CD4-positive, alpha-beta memory T cell (primary cell): Measurements from ENCODE around the gene NSUN3. TPM values are rescaled to one million over a fixed set of nuclear protein-coding genes. Genes with fewer than 3 reads are reported as not detected.

Experiments
- CTCF ChIA-PET: fragments of 350-600 bp; sonication (Branson Sonifier 250); formaldehyde crosslinking; loops from one replicate; lab custom pipeline; 2021; ENCODE audit warnings: inconsistent platforms; ENCODE audit not compliant: partially characterized antibody; lab: Charles Lee
- POLR2A ChIA-PET: fragments of 350-600 bp; sonication (Branson Sonifier 250); formaldehyde crosslinking; loops from one replicate; lab custom pipeline; 2021; ENCODE audit not compliant: partially characterized antibody; lab: Charles Lee
- DNase-seq, 5 donors: peaks; one replicate each; pipeline versions ENCODE4 v3.0.0 to v3.0.0-alpha.2; 2020 to 2022; ENCODE audit warnings: mixed read lengths in 1 of 5
- H3K27ac ChIP-seq: one replicate; pipeline ENCODE4 v1.7.0; 2013; ENCODE audit warnings: low read depth, low read length
- H3K27me3 ChIP-seq: 2 replicates; pipeline ENCODE4 v1.7.0; 2013; ENCODE audit warnings: mild to moderate bottlenecking, low read length, moderate library complexity; ENCODE audit not compliant: insufficient read depth
- H3K36me3 ChIP-seq: 2 replicates; pipeline ENCODE4 v1.7.0; 2013; ENCODE audit warnings: mild to moderate bottlenecking, low read length, moderate library complexity; ENCODE audit not compliant: insufficient read depth
- H3K4me1 ChIP-seq: 2 replicates; pipeline ENCODE4 v1.7.0; 2013; ENCODE audit warnings: mild to moderate bottlenecking, low read length, moderate library complexity; ENCODE audit not compliant: insufficient read depth
- H3K4me3 ChIP-seq, 2 donors: one replicate each; pipeline ENCODE4 v1.7.0; 2013; ENCODE audit warnings: low read length in 2 of 2, mild to moderate bottlenecking in 1 of 2
- H3K9me3 ChIP-seq, 2 donors: one replicate each; pipeline ENCODE4 v1.7.0; 2013; ENCODE audit warnings: low read length in 2 of 2, control low read depth in 1 of 2; ENCODE audit not compliant: control insufficient read depth in 1 of 2
- H3K27ac Mint-ChIP-seq, 7 donors: one replicate each; pipeline ENCODE4 v1.8.0; 2020 to 2021; ENCODE audit warnings: mixed read lengths in 7 of 7, mild to moderate bottlenecking in 6 of 7, inconsistent platforms in 3 of 7, moderate library complexity in 3 of 7
- H3K27me3 Mint-ChIP-seq, 2 donors: one replicate each; pipeline ENCODE4 v1.8.0; 2020 to 2021; ENCODE audit warnings: mixed read lengths in 2 of 2
- H3K36me3 Mint-ChIP-seq, 2 donors: one replicate each; pipeline ENCODE4 v1.8.0; 2020 to 2021; ENCODE audit warnings: mixed read lengths in 2 of 2, inconsistent platforms in 1 of 2, mild to moderate bottlenecking in 1 of 2
- H3K4me1 Mint-ChIP-seq, 4 donors: one replicate each; pipeline ENCODE4 v1.8.0; 2020 to 2021; ENCODE audit warnings: mixed read lengths in 4 of 4, mild to moderate bottlenecking in 1 of 4
- H3K4me3 Mint-ChIP-seq, 8 donors: one replicate each; pipeline ENCODE4 v1.8.0; 2020 to 2021; ENCODE audit warnings: mixed read lengths in 8 of 8, mild to moderate bottlenecking in 7 of 8, moderate library complexity in 6 of 8, inconsistent platforms in 3 of 8
- H3K9me3 Mint-ChIP-seq, 8 donors: one replicate each; pipeline ENCODE4 v1.8.0; 2020 to 2021; ENCODE audit warnings: mixed read lengths in 8 of 8, mild to moderate bottlenecking in 5 of 8, inconsistent platforms in 3 of 8, moderate library complexity in 1 of 8
- intact Hi-C: fragments of 100-400 bp; cut with micrococcal nuclease; formaldehyde crosslinking; loops from one replicate; pipeline ENCODE4 v1.15.1; 2023
- polyA plus RNA-seq, 2 donors: library from polyadenylated mRNA; unstranded; fragments of 300-500 nt; fragmentation: Illumina TruSeq; gene quantifications; one replicate each; pipeline ENCODE4 v1.2.3, GENCODE V29; 2021
- total RNA-seq, 2 experiments: library from RNA; stranded (reverse); gene quantifications; one replicate each; pipeline ENCODE4 v1.2.3, GENCODE V29; 2021

NSUN3 gene
- total and polyA plus RNA-seq, 4 experiments from 2014 or later = 10.0 to 23.1 (median 16.2) TPM

DNA sequence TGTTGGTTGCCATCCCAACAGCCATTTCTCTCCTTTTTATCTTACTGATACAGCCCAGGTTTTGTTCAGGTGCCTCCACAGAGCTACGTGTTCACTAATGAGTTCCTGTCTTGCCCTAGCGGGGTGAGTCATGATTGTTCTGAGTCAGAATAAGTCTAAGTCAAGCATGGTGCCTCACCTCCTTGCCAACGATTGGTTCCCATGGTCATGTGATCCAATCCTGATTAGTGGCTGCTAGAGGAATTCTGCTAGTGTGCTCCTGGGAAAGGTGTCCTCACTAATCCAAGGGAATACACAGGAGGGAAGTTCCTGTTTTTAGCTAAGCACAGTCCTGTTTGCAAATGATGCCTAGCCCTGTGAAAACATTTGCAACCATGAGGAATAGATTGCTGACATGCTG, 99.8 kb downstream of the NSUN3 start:
- H3K4me1 ChIP-seq = no peaks in the 10 kb centered on the region
- no peaks in the 10 kb centered on the region for H3K36me3 ChIP-seq
- DNase-seq = no peak
- H3K4me3 ChIP-seq = no peak overlapping the region
- H3K27me3 ChIP-seq = no peaks in the 10 kb centered on the region
- no peak overlapping the region for H3K27ac ChIP-seq
- Mint-ChIP-seq H3K9me3 (no peaks in the 10 kb centered on the region), H3K36me3 (no peaks in the 10 kb centered on the region), H3K4me1 (no peaks in the 10 kb centered on the region), H3K27me3 (peaks cover 1 to 4% of the 10 kb centered on the region in 2 donors), H3K27ac (no peak overlapping the region), H3K4me3 (no peak overlapping the region)
- H3K9me3 ChIP-seq = no peaks in the 10 kb centered on the region
- ChIA-PET POLR2A (no interaction called here), CTCF (no interaction called here)
- intact Hi-C loops = no loop called here

DNA sequence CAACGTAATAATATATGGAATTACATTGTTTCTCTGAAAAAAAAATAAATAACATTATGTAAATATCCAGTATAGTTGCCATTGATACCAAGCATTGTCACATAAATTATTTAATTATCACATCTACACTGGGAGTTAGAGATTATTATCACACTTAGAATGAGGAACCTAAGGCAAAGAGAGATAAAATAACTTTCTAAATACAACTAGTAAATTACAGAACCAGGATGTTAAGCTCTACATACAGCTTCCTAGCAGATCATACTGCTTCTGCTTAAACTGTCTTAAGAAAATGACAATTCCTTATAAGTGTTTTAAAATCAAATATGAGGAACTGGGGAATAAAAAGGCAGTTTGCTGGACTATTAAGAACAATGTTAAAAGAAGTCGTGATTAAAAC, 104.5 kb downstream of the NSUN3 start:
- no peaks in the 10 kb centered on the region for H3K9me3 ChIP-seq
- H3K36me3 ChIP-seq = no peaks in the 10 kb centered on the region
- no peaks in the 10 kb centered on the region for H3K9me3 Mint-ChIP-seq
- H3K27ac Mint-ChIP-seq = no peak overlapping the region
- no peak for DNase-seq
- H3K27me3 Mint-ChIP-seq = peaks cover 0 to 3% of the 10 kb centered on the region in 2 donors
- H3K4me3 Mint-ChIP-seq = no peak overlapping the region
- H3K4me1 Mint-ChIP-seq = no peaks in the 10 kb centered on the region
- H3K4me3 ChIP-seq = no peak overlapping the region
- ChIA-PET POLR2A (no interaction called here), CTCF (no interaction called here)
- no peaks in the 10 kb centered on the region for H3K27me3 ChIP-seq
- intact Hi-C loops = no loop called here
- no peaks in the 10 kb centered on the region for H3K36me3 Mint-ChIP-seq
- no peak overlapping the region for H3K27ac ChIP-seq
- no peaks in the 10 kb centered on the region for H3K4me1 ChIP-seq

DNA sequence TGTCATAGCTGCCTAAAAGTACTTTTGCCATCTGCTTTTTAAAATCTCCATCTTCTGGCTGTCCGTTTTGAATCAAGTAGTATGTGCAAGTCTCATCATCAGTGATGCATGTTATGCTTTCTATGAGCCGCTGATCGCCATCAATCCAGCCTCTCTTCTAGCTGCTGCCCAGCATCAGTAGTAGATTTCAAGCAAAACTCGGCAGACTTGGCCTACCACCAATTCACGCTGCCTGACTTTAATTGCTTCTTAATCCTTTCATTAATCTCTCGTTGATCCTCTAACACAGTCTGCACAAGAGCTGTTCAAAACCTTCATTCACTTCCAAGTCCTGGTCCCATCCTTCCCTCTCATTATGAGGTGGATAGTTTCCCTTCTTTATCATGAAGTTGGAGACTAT, 104.9 kb downstream of the NSUN3 start:
- Mint-ChIP-seq H3K27me3 (peaks cover 2 to 3% of the 10 kb centered on the region in 2 donors), H3K27ac (no peak overlapping the region), H3K36me3 (no peaks in the 10 kb centered on the region), H3K4me1 (no peaks in the 10 kb centered on the region), H3K9me3 (no peaks in the 10 kb centered on the region), H3K4me3 (no peak overlapping the region)
- H3K9me3 ChIP-seq = no peaks in the 10 kb centered on the region
- no peak for DNase-seq
- ChIA-PET CTCF (no interaction called here), POLR2A (no interaction called here)
- H3K4me1 ChIP-seq = no peaks in the 10 kb centered on the region
- no peak overlapping the region for H3K4me3 ChIP-seq
- no peak overlapping the region for H3K27ac ChIP-seq
- no peaks in the 10 kb centered on the region for H3K27me3 ChIP-seq
- no peaks in the 10 kb centered on the region for H3K36me3 ChIP-seq
- intact Hi-C loops = no loop called here

DNA sequence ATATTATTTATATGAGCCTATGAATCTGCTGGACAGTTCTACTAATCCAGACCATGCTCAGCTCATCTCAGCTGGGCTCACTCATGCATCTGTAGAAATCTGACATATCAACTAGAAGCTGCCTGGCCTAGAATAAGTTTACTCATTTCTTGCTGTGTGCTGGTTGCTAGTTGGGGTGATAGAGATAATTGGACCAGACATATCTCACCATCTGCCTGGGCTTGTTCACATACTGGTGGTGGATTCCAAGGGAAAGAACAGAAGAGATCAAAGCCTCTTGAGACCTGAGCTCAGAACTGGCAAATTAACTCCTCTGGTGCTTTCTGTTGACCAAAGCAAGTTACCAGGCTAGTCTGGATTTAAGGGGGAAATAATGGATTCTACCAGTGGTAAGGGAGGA, 109.1 kb downstream of the NSUN3 start:
- intact Hi-C loops = no loop called here
- H3K4me1 ChIP-seq = no peaks in the 10 kb centered on the region
- H3K27me3 ChIP-seq = no peaks in the 10 kb centered on the region
- Mint-ChIP-seq H3K27me3 (peaks cover 3 to 4% of the 10 kb centered on the region in 2 donors), H3K4me3 (no peak overlapping the region), H3K9me3 (peaks cover 0 to 2% (median 0%) of the 10 kb centered on the region in 8 donors), H3K36me3 (no peaks in the 10 kb centered on the region), H3K27ac (no peak overlapping the region), H3K4me1 (no peaks in the 10 kb centered on the region)
- H3K27ac ChIP-seq = no peak overlapping the region
- ChIA-PET CTCF (no interaction called here), POLR2A (no interaction called here)
- no peaks in the 10 kb centered on the region for H3K9me3 ChIP-seq
- DNase-seq = no peak
- no peak overlapping the region for H3K4me3 ChIP-seq
- no peaks in the 10 kb centered on the region for H3K36me3 ChIP-seq

DNA sequence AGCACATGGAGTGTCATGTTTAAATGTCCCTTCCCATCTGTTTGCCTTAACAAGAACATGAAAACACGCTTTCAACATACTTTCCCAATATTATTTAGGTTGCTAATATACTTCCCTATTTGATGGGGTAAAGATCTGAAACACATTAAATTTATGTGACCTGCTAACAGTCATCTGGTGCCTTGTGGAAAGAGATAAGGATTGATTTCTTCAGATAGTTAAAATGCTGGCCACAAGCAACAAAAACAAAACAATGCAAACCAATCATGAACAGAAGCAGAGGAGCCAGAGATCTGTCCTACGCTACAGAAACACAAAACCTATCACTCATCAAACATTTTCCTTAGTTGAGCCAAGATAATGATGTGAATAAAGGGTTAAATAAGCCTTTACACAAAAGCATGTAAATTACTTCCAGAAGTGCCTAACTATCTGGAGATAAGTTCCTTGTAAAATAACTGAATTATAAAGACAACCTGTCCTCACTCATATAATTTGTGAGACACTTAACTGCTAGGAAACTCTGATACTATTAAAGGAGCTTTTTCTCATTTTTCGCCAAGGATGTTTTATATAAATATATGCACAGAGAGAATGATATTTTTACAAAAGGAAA, 109.9 kb downstream of the NSUN3 start:
- intact Hi-C loops = no loop called here
- POLR2A ChIA-PET = no interaction called here

DNA sequence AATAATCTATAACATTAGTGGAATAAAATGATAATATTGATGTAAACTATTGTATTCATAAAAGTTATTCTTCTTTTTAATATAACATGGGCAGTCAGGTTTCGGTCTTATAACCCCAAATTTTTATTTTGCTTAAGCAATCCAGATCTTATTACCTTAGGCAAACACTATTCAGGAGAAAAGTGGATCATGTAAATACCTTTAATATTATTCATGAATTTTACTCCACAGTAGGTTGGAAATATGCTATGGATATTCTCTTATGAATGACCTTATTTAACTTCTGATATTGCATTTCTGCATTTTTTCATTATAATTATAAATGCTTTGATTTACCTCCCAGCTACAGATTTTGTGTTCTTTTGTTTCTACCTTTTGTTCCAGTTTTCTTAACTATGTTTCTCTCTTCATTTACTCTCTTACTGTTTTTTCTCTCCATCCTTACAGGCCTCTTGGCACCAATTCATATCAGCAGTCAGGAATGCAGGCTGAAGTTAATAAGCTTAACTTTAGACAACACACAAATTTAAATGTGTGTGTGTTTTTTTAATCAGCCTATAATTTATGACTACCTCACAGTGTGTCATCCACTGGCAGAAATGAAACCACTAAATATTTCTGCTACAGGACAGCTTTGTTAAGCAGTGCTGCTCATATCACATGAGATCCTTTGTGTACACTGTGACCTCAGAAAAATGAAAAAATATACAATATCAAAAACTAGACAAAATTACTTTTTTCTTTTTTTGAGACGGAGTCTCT, 111.0 kb downstream of the NSUN3 start:
- Histone ChIP-seq H3K4me3 (no peak overlapping the region), H3K27me3 (no peaks in the 10 kb centered on the region), H3K9me3 (no peaks in the 10 kb centered on the region), H3K36me3 (no peaks in the 10 kb centered on the region), H3K27ac (no peak overlapping the region), H3K4me1 (no peaks in the 10 kb centered on the region)
- no peak overlapping the region for H3K4me3 Mint-ChIP-seq
- peaks cover 0 to 2% (median 0%) of the 10 kb centered on the region in 8 donors for H3K9me3 Mint-ChIP-seq
- no peaks in the 10 kb centered on the region for H3K36me3 Mint-ChIP-seq
- intact Hi-C loops = no loop called here
- no peak for DNase-seq
- POLR2A ChIA-PET = no interaction called here
- CTCF ChIA-PET = no interaction called here
- H3K27me3 Mint-ChIP-seq = peaks cover 3 to 4% of the 10 kb centered on the region in 2 donors
- no peaks in the 10 kb centered on the region for H3K4me1 Mint-ChIP-seq
- H3K27ac Mint-ChIP-seq = no peak overlapping the region

More for the DNA sequence above, 109.9 kb downstream of the NSUN3 start:
- H3K9me3 ChIP-seq = no peaks in the 10 kb centered on the region
- CTCF ChIA-PET = no interaction called here
- H3K4me3 Mint-ChIP-seq = no peak overlapping the region
- peaks cover 3 to 4% of the 10 kb centered on the region in 2 donors for H3K27me3 Mint-ChIP-seq
- no peak overlapping the region for H3K27ac ChIP-seq
- no peak for DNase-seq
- no peak overlapping the region for H3K4me3 ChIP-seq
- H3K27me3 ChIP-seq = no peaks in the 10 kb centered on the region
- H3K9me3 Mint-ChIP-seq = peaks cover 0 to 2% (median 0%) of the 10 kb centered on the region in 8 donors
- H3K27ac Mint-ChIP-seq = no peak overlapping the region
- H3K36me3 ChIP-seq = no peaks in the 10 kb centered on the region
- no peaks in the 10 kb centered on the region for H3K36me3 Mint-ChIP-seq
- H3K4me1 ChIP-seq = no peaks in the 10 kb centered on the region
- H3K4me1 Mint-ChIP-seq = no peaks in the 10 kb centered on the region

DNA sequence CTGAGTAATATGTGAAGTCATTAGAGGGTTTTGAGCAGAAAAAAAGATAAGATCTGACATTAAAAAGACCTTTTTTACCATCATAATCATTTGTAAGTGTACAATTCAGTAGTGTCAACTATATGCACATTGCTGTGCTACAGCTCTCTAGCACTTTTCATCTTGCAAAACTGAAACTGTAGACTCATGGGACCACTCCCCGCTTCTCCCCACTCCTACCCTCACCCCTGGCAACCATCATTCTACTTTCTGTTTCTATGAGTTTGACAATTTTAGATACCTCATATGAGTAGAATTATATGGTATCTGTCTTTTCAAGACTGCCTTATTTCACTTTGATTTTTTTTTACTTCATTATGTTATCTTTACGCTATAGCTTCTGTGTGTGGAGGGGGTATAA, 112.8 kb downstream of the NSUN3 start:
- Histone ChIP-seq H3K9me3 (no peaks in the 10 kb centered on the region), H3K27ac (no peak overlapping the region), H3K4me3 (no peak overlapping the region), H3K4me1 (no peaks in the 10 kb centered on the region), H3K36me3 (no peaks in the 10 kb centered on the region), H3K27me3 (no peaks in the 10 kb centered on the region)
- peaks cover 3 to 4% of the 10 kb centered on the region in 2 donors for H3K27me3 Mint-ChIP-seq
- no peak overlapping the region for H3K27ac Mint-ChIP-seq
- intact Hi-C loops = no loop called here
- no peaks in the 10 kb centered on the region for H3K36me3 Mint-ChIP-seq
- no peak overlapping the region for H3K4me3 Mint-ChIP-seq
- DNase-seq = no peak
- no peaks in the 10 kb centered on the region for H3K4me1 Mint-ChIP-seq
- POLR2A ChIA-PET = no interaction called here
- H3K9me3 Mint-ChIP-seq = peaks cover 0 to 2% (median 0%) of the 10 kb centered on the region in 8 donors
- CTCF ChIA-PET = no interaction called here
